ACC112 (cell line): Measurements from ENCODE around the gene CNTFR.

Experiments
- H2AFZ ChIP-seq: fragments of 200-600 bp; sonication (generic); one replicate; pipeline ENCODE4 v1.6.0; 2017; ENCODE audit warnings: antibody characterized with exemption, low read length; ENCODE audit not compliant: unreplicated experiment
- H3K27ac ChIP-seq: fragments of 200-600 bp; sonication (generic); 2 replicates; pipeline ENCODE4 v1.5.1; 2014; ENCODE audit warnings: low read depth, mild to moderate bottlenecking, antibody characterized with exemption, low read length, moderate library complexity
- H3K27me3 ChIP-seq: fragments of 200-600 bp; sonication (generic); 2 replicates; pipeline ENCODE4 v1.6.1; 2014; ENCODE audit warnings: mild to moderate bottlenecking, antibody characterized with exemption, low read length, moderate library complexity, mixed read lengths; ENCODE audit not compliant: insufficient read depth
- H3K36me3 ChIP-seq: fragments of 200-600 bp; sonication (generic); 2 replicates; pipeline ENCODE4 v1.6.1; 2016; ENCODE audit warnings: mild to moderate bottlenecking, antibody characterized with exemption, low read length, moderate library complexity, mixed read lengths; ENCODE audit not compliant: insufficient read depth
- H3K4me1 ChIP-seq: fragments of 200-600 bp; sonication (generic); one replicate; pipeline ENCODE4 v1.6.1; 2016; ENCODE audit warnings: low read length, mixed read lengths; ENCODE audit not compliant: insufficient read depth, unreplicated experiment, control insufficient read depth
- H3K4me3 ChIP-seq: fragments of 200-600 bp; sonication (generic); 2 replicates; pipeline ENCODE4 v1.5.1; 2014; ENCODE audit warnings: mild to moderate bottlenecking, low read depth, low read length
- H3K79me2 ChIP-seq: fragments of 200-600 bp; sonication (generic); one replicate; pipeline ENCODE4 v1.6.0; 2016; ENCODE audit warnings: low read length; ENCODE audit not compliant: control insufficient read depth, unreplicated experiment, insufficient read depth

Gene CNTFR

GRCh38 chr9:34552606-34552981 lies 36.9 kb downstream of the CNTFR start:
- Histone ChIP-seq H3K4me1 (no peaks in the 10 kb centered on the region), H2AFZ (no peak overlapping the region), H3K4me3 (no peak overlapping the region), H3K79me2 (no peaks in the 10 kb centered on the region), H3K27ac (no peak overlapping the region), H3K36me3 (no peaks in the 10 kb centered on the region), H3K27me3 (no peaks in the 10 kb centered on the region; the same call in 1 of the 2 replicates)

GRCh38 chr9:34551751-34552605 lies 37.5 kb downstream of the CNTFR start:
- no peaks in the 10 kb centered on the region; the same call in 1 of the 2 replicates for H3K27me3 ChIP-seq
- H3K79me2 ChIP-seq, result no peaks in the 10 kb centered on the region
- H3K36me3 ChIP-seq, result no peaks in the 10 kb centered on the region
- no peak overlapping the region for H3K27ac ChIP-seq
- no peaks in the 10 kb centered on the region for H3K4me1 ChIP-seq
- no peak overlapping the region for H3K4me3 ChIP-seq
- H2AFZ ChIP-seq, result no peak overlapping the region

- Histone ChIP-seq H3K27ac (no peak overlapping the region), H3K27me3 (no peaks in the 10 kb centered on the region; the same call in 1 of the 2 replicates), H3K79me2 (no peaks in the 10 kb centered on the region), H3K4me3 (no peak overlapping the region), H3K4me1 (no peaks in the 10 kb centered on the region), H3K36me3 (no peaks in the 10 kb centered on the region), H2AFZ (no peak overlapping the region)
Measured at GRCh38 chr9:34550681-34551270, 38.7 kb downstream of the CNTFR start.

- H3K27me3 ChIP-seq, result peaks cover 5% of the 10 kb centered on the region
- H3K27ac ChIP-seq, result no peak overlapping the region
- no peaks in the 10 kb centered on the region for H3K36me3 ChIP-seq
- H3K4me1 ChIP-seq, result no peaks in the 10 kb centered on the region
- no peak overlapping the region for H3K4me3 ChIP-seq
- H2AFZ ChIP-seq, result no peak overlapping the region
- no peaks in the 10 kb centered on the region for H3K79me2 ChIP-seq
Measured at GRCh38 chr9:34550016-34550680, 39.4 kb downstream of the CNTFR start.

GRCh38 chr9:34549407-34549732 lies 40.2 kb downstream of the CNTFR start:
- Histone ChIP-seq H3K36me3 (no peaks in the 10 kb centered on the region), H3K4me1 (no peaks in the 10 kb centered on the region), H2AFZ (no peak overlapping the region), H3K79me2 (no peaks in the 10 kb centered on the region), H3K4me3 (no peak overlapping the region), H3K27ac (no peak overlapping the region), H3K27me3 (peaks cover 10% of the 10 kb centered on the region)

GRCh38 chr9:34547960-34548611 lies 41.4 kb downstream of the CNTFR start:
- no peaks in the 10 kb centered on the region for H3K36me3 ChIP-seq
- no peak overlapping the region for H3K27ac ChIP-seq
- peaks cover 13% of the 10 kb centered on the region for H3K27me3 ChIP-seq
- no peaks in the 10 kb centered on the region for H3K4me1 ChIP-seq
- no peak overlapping the region for H2AFZ ChIP-seq
- no peaks in the 10 kb centered on the region for H3K79me2 ChIP-seq
- H3K4me3 ChIP-seq, result no peak overlapping the region

GRCh38 chr9:34546834-34547827 lies 42.4 kb downstream of the CNTFR start:
- no peak overlapping the region for H3K4me3 ChIP-seq

GRCh38 chr9:34546102-34546833 lies 43.3 kb downstream of the CNTFR start:
- H3K27ac ChIP-seq, result no peak overlapping the region
- peaks cover 17% of the 10 kb centered on the region for H3K27me3 ChIP-seq
- H3K4me3 ChIP-seq, result no peak overlapping the region
- H3K79me2 ChIP-seq, result no peaks in the 10 kb centered on the region
- no peaks in the 10 kb centered on the region for H3K36me3 ChIP-seq
- no peak overlapping the region for H2AFZ ChIP-seq
- H3K4me1 ChIP-seq, result no peaks in the 10 kb centered on the region

More at GRCh38 chr9:34546834-34547827, 42.4 kb downstream of the CNTFR start:
- H3K27ac ChIP-seq, result no peak overlapping the region
- peaks cover 16% of the 10 kb centered on the region for H3K27me3 ChIP-seq
- no peak overlapping the region for H2AFZ ChIP-seq
- H3K36me3 ChIP-seq, result no peaks in the 10 kb centered on the region
- no peaks in the 10 kb centered on the region for H3K79me2 ChIP-seq
- H3K4me1 ChIP-seq, result no peaks in the 10 kb centered on the region

- H3K27ac ChIP-seq, result no peak overlapping the region
- no peak overlapping the region for H2AFZ ChIP-seq
- H3K79me2 ChIP-seq, result no peaks in the 10 kb centered on the region
- no peaks in the 10 kb centered on the region for H3K36me3 ChIP-seq
- H3K4me3 ChIP-seq, result no peak overlapping the region
- no peaks in the 10 kb centered on the region for H3K4me1 ChIP-seq
- peaks cover 17% of the 10 kb centered on the region for H3K27me3 ChIP-seq
Measured at GRCh38 chr9:34545497-34545896, 44.0 kb downstream of the CNTFR start.
